ENCODE results near the gene PARN.
"Not testable (repeated sequence)": the region's sequence is repeated elsewhere in the genome, so short reads cannot be mapped to it uniquely, and the experiment has no call there.

PARN gene

DNA sequence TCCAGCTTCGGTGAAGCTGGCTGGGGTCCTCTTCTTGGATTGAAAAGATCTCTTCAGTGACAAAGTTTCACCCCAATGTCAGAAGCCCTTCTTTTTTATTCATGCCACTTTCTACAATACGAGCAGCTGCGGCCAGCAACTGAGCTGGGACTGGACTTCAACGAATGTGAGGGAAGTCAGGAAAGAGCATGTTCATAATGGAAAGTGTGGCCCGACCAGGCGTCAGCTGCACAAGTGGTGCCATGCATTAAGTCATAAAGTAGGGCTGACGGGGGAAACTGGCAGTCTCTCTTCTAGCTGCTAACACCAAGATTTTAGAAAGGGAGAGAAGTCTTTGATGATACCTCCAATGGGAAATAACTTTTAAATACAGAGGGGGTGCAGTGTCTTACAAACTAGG, 192.6 kb downstream of the PARN start:
- Mint-ChIP-seq H3K36me3 (peaks cover 34 to 45% of the 10 kb centered on the region in 2 donors), H3K27ac (no peak overlapping the region), H3K9me3 (no peaks in the 10 kb centered on the region), H3K27me3 (no peaks in the 10 kb centered on the region), H3K4me3 (no peak overlapping the region), H3K4me1 (no peaks in the 10 kb centered on the region)
- ATAC-seq (replicated peaks) (no peak), DNase-seq (no peak)

- no peak overlapping the region for H3K27ac Mint-ChIP-seq
- peaks cover 0 to 3% of the 10 kb centered on the region in 2 donors for H3K9me3 Mint-ChIP-seq
- ATAC-seq (replicated peaks) (no peak), DNase-seq (no peak)
- H3K4me1 Mint-ChIP-seq = no peaks in the 10 kb centered on the region
- H3K4me3 Mint-ChIP-seq = no peak overlapping the region
- no peaks in the 10 kb centered on the region for H3K27me3 Mint-ChIP-seq
- H3K36me3 Mint-ChIP-seq = peaks cover 39 to 47% of the 10 kb centered on the region in 2 donors
These were observed 193.6 kb downstream of the PARN start for GRCh38 chr16:14436401-14436955.

GRCh38 chr16:14434860-14435259, 195.2 kb downstream of the PARN start:
- peak overlapping the region; percentile 25 for H3K27ac Mint-ChIP-seq
- H3K36me3 Mint-ChIP-seq = peaks cover 39 to 47% of the 10 kb centered on the region in 2 donors
- no peak overlapping the region for H3K4me3 Mint-ChIP-seq
- H3K4me1 Mint-ChIP-seq = no peaks in the 10 kb centered on the region
- no peak for DNase-seq
- H3K9me3 Mint-ChIP-seq = peaks cover 0 to 3% of the 10 kb centered on the region in 2 donors
- H3K27me3 Mint-ChIP-seq = no peaks in the 10 kb centered on the region
- no peak for ATAC-seq (replicated peaks)

DNA sequence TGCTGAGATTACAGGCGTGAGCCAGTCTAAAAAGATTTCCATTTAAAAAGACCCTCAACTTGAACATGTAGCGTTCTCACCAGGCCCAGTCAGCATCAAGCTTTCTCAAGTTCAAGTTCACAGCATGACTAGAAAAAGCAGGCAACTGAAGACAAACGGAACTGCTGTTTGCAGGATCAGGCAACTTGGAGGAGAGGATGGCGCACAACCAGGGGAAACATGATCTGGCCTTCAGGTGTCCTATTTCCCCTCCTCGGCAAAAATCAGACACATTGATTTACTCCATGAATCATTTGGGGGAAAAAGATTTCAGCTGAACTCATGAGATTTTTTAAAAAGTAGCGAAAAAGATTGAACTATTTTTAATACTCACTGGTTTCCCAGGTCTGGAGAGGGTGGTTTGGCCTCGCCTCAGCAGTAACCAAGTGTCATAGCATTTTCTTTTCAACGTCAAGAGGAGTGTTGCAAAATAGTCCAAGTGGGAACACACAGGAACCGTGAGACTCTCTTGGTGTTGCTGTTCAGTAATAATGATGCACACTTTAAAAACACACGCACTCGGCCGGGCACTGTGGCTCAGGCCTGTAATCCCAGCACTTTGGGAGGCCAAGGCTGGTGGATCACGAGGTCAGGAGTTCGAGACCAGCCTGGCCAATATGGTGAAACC, 201.0 kb downstream of the PARN start:
- Mint-ChIP-seq H3K36me3 (peaks cover 20 to 27% of the 10 kb centered on the region in 2 donors), H3K27ac (peak overlapping the region; percentile 37)
- ATAC-seq (replicated peaks); H3K9me3 Mint-ChIP-seq; H3K4me3 Mint-ChIP-seq; H3K4me1 Mint-ChIP-seq; H3K27me3 Mint-ChIP-seq; DNase-seq: not testable (repeated sequence)

DNA sequence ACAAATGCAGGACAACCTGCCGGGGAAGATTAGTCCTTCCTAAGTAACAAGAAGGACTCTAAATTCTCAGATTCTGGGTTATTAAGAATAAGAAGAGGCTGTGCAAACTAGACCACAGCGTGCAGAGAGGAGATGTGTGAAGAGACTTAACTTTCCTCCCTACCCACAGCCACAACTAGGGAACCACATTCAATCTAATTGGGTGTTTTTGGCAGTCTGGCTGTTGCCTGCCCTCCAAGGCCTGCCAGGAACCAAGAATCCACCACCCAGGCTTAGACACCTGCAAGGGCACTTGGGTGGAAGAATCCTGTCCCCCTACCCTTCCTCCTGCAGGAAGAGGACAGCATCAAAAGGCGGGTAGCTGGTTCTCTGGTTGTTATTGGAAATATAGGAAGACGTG, 202.0 kb downstream of the PARN start:
- ATAC-seq (replicated peaks) (no peak), DNase-seq (no peak)
- Mint-ChIP-seq H3K36me3 (peaks cover 21 to 30% of the 10 kb centered on the region in 2 donors), H3K27me3 (no peaks in the 10 kb centered on the region), H3K4me3 (no peak overlapping the region), H3K27ac (no peak overlapping the region), H3K4me1 (no peaks in the 10 kb centered on the region), H3K9me3 (peaks cover 0 to 3% of the 10 kb centered on the region in 2 donors)

DNA sequence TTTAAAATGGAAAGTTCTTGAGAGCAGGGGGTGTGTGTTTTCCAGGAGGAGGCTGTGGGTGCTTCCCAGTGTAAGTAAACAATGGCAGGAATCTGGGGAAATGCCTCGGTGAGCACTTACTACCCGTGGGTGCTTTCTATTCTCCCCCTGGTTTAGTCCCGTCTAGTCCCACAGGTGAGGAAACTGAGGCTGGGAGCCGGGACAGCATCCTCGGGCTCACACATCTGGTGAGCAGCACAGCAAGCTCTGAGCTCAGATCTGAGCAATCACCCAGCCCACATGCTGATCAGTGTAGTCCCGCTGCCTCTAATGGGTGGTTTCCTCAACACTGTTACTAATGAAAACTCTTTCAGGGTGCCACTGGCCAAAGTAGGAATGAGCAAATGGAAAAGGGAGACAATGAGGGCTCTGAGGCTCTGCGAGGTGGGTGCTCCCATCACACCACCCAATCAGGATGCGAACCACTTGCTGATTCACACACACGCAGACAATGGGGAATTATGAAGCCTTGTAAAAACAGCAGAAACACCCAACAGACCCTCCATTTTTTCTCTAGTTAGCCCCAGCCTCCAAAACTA, 202.6 kb downstream of the PARN start:
- no peak for ATAC-seq (replicated peaks)
- Mint-ChIP-seq H3K4me3 (no peak overlapping the region), H3K36me3 (peaks cover 21 to 31% of the 10 kb centered on the region in 2 donors), H3K4me1 (no peaks in the 10 kb centered on the region), H3K27me3 (no peaks in the 10 kb centered on the region), H3K9me3 (peaks cover 0 to 3% of the 10 kb centered on the region in 2 donors), H3K27ac (no peak overlapping the region)
- DNase-seq = no peak

GRCh38 chr16:14424595-14424994, 205.5 kb downstream of the PARN start:
- H3K27ac Mint-ChIP-seq = no peak overlapping the region
- H3K36me3 Mint-ChIP-seq = peaks cover 17 to 23% of the 10 kb centered on the region in 2 donors
- no peak for DNase-seq
- ATAC-seq (replicated peaks) = no peak
- H3K4me1 Mint-ChIP-seq = no peaks in the 10 kb centered on the region
- H3K9me3 Mint-ChIP-seq = no peaks in the 10 kb centered on the region
- H3K4me3 Mint-ChIP-seq = no peak overlapping the region
- H3K27me3 Mint-ChIP-seq = no peaks in the 10 kb centered on the region

DNA sequence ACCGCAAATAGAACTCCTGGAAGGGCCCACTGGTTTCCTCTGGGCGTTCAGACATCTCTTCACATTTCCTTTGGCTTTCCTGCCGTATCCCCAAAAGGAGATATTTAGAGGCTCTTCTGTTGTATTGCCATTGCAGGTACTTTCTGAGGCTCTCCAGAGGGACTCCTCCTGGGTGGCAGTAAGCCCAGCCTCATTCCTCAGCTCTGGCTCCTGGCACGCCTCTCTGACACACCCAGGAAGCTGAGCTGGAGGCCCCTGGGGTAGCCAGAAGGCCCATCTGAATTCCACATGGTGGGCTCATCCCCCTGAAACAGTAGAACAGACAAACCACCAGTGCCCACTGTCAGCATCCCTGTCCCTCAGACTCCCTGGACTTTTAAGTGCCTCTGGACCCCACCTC, 206.7 kb downstream of the PARN start:
- DNase-seq (no peak), ATAC-seq (replicated peaks) (no peak)
- Mint-ChIP-seq H3K27ac (peak overlapping the region; percentile 44), H3K27me3 (no peaks in the 10 kb centered on the region), H3K4me3 (no peak overlapping the region), H3K9me3 (no peaks in the 10 kb centered on the region), H3K36me3 (peaks cover 17 to 23% of the 10 kb centered on the region in 2 donors), H3K4me1 (no peaks in the 10 kb centered on the region)

DNA sequence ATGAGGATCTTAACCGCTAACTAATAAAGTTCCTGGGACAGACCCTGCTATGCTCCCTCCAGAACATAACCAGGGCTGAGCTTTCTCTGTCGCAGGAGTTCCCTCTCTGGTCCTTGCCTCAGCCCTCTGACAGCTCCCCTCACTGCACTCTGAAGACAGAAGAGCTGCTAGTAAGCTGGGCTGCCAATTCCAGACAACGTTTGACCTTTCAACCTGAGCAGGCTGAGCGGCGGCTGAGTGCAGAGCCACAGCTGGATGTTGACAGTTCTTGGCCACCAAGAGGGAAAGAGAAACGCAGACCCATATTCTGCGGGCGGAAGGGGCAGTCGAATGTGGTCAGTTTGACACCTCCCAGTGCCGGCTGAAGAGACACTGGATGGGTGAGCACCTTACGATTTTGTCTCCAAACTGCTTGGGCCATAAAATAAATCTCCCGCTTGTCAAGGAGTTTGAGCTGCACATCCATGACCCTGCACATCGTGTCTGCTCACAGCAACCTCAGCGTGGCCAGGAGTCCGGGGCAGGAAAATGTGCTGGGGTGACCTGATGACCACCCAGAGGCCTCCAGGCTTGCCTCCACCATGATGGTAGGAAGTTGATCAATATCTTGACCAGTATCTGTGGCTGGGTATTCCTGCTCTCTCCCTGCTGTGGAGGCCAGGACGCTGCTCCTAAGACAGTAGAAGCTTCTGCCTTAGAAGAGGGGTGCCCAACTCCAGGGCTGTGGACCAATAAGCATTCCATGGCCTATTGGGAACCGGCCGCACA, 209.2 kb downstream of the PARN start:
- Mint-ChIP-seq H3K4me3 (no peak overlapping the region), H3K27ac (no peak overlapping the region), H3K9me3 (peaks cover 0 to 2% of the 10 kb centered on the region in 2 donors), H3K36me3 (peaks cover 10 to 26% of the 10 kb centered on the region in 2 donors), H3K4me1 (peaks cover 2 to 7% of the 10 kb centered on the region in 2 donors), H3K27me3 (no peaks in the 10 kb centered on the region)
- ATAC-seq (replicated peaks) (no peak), DNase-seq (no peak)

DNA sequence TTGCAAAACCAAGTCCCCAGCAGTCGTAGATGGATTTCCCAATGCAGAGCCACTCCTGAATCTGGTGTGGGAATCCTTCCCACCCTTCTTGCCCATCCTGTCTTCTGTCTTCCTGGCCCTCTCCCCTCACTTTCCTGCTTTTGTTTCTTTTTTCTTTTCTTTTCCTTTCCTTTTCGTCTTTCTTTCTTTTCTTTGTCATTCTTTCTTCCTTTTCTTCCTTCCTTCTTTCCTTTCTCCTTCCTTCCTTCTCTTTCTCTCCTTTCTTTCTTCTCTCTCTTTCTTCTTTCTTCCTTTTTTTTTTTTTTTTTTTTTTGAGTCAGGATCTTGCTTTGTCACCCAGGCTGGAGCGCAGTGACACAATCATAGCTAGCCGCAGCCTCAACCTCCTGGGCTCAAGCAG, 209.8 kb downstream of the PARN start:
- not testable (repeated sequence) for DNase-seq; H3K4me3 Mint-ChIP-seq; H3K27ac Mint-ChIP-seq; ATAC-seq (replicated peaks); H3K27me3 Mint-ChIP-seq; H3K4me1 Mint-ChIP-seq; H3K9me3 Mint-ChIP-seq
- peaks cover 12 to 33% of the 10 kb centered on the region in 2 donors for H3K36me3 Mint-ChIP-seq

GRCh38 chr16:14419817-14420216, 210.2 kb downstream of the PARN start:
- ATAC-seq (replicated peaks) (no peak), DNase-seq (no peak)
- H3K4me3 Mint-ChIP-seq = no peak overlapping the region
- no peaks in the 10 kb centered on the region for H3K27me3 Mint-ChIP-seq
- H3K27ac Mint-ChIP-seq = no peak overlapping the region
- H3K9me3 Mint-ChIP-seq = peaks cover 0 to 4% of the 10 kb centered on the region in 2 donors
- H3K36me3 Mint-ChIP-seq = peaks cover 13 to 34% of the 10 kb centered on the region in 2 donors
- peaks cover 4 to 7% of the 10 kb centered on the region in 2 donors for H3K4me1 Mint-ChIP-seq

DNA sequence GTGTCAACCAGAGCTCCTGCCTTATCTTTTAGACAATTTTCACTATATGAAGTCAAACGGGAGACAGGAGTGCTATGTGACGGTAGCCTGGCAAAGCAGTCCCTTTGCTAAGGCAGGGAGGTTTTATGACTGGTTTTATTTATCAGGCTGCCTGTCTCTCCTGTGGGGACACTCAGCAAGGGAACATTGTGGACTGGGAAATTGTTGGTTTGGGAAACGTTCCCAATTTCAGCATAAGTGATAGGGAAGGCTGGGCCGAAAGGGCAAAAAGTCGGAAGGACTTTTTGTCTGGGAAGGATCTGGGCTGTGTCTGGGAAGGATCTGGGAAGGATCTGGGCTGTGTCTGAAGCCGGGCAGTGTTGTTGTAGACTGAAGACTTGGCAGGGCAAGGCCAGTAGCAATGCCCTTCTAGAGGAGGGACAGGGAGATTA, 211.2 kb downstream of the PARN start:
- DNase-seq (no peak), ATAC-seq (replicated peaks) (no peak)
- peaks cover 13 to 31% of the 10 kb centered on the region in 2 donors for H3K36me3 Mint-ChIP-seq
- no peak overlapping the region for H3K27ac Mint-ChIP-seq
- peaks cover 4 to 7% of the 10 kb centered on the region in 2 donors for H3K4me1 Mint-ChIP-seq
- no peaks in the 10 kb centered on the region for H3K27me3 Mint-ChIP-seq
- H3K4me3 Mint-ChIP-seq = no peak overlapping the region
- H3K9me3 Mint-ChIP-seq = peaks cover 0 to 4% of the 10 kb centered on the region in 2 donors

DNA sequence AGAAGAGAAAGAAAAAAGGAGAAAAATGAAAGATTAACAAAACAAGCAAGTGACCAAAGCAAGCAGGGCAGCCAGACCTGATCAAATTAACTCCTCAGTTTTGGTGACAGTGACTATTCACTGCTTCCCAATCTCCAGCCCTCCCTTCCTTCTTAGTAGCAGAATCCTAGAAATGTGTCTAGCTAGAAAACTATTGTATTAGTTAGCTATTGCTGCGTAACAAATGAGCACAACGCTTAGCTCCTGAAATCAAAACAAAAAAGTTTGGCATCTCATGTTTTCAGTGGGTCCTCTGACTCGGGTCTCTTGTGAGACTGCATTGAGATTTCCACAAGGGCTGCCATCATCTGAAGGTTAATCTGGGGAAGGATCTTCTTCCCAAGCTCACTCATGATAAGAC, 213.9 kb downstream of the PARN start:
- H3K4me3 Mint-ChIP-seq = no peak overlapping the region
- H3K9me3 Mint-ChIP-seq = peaks cover 0 to 4% of the 10 kb centered on the region in 2 donors
- ATAC-seq (replicated peaks) = no peak
- no peaks in the 10 kb centered on the region for H3K27me3 Mint-ChIP-seq
- H3K27ac Mint-ChIP-seq = no peak overlapping the region
- DNase-seq = no peak
- H3K36me3 Mint-ChIP-seq = peaks cover 8 to 18% of the 10 kb centered on the region in 2 donors
- peaks cover 4 to 7% of the 10 kb centered on the region in 2 donors for H3K4me1 Mint-ChIP-seq

GRCh38 chr16:14415291-14415690, 214.8 kb downstream of the PARN start:
- Mint-ChIP-seq H3K4me3 (no peak overlapping the region), H3K27me3 (no peaks in the 10 kb centered on the region)

More at GRCh38 chr16:14415291-14415690, 214.8 kb downstream of the PARN start:
- peaks cover 8 to 18% of the 10 kb centered on the region in 2 donors for H3K36me3 Mint-ChIP-seq
- no peak for ATAC-seq (replicated peaks)
- peaks cover 4 to 7% of the 10 kb centered on the region in 2 donors for H3K4me1 Mint-ChIP-seq
- H3K9me3 Mint-ChIP-seq = peaks cover 0 to 4% of the 10 kb centered on the region in 2 donors
- DNase-seq = no peak
- peak overlapping the region; percentile 44 for H3K27ac Mint-ChIP-seq

Data from stimulated activated naive B cell treated with anti-CD40 and anti-IgM and Interleukin-4, amounts not matched to agents 10 μg/mL and 1 μg/mL and 100 μg/mL, for 72 hours (primary cell).